Measurements from ENCODE around the gene LETM1. TPM values are rescaled to one million over a fixed set of nuclear protein-coding genes. Genes with fewer than 3 reads are reported as not detected.

LETM1 gene
- total and polyA plus RNA-seq, 2 donors (not counting 3 experiments of a cell fraction or from before 2014, with no cell fraction given): 25.6 to 62.5 TPM

DNA sequence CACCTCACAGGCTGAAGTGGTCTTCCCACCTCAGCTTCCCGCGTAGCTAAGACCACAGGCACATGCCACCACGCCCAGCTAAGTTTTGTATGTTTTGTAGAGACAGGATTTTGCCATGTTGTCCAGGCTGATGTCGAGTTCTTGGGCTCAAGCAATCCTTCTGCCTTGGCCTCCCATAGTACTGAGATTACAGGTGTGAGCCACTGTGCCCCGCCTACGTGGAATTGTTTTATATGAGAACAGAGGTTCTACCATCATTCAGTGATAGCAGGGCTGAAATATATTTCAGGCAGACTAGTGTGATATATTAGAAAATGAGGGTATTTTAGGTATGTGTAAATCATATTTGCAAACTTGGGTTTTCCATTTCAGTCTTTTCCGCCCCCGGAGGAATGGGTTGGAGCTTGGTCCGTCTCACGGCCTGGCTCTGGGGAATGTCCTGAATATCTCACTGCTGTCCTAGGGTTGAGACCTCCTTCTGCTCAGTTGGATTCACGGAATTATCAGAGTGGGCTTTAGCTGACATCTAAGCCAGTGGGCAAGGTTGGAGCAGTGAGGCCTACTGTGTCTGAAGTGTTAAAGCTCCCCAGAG, 35.1 kb upstream of the LETM1 start:
- CTCF ChIA-PET: no interaction called here
- DNase-seq (ENCODE audit: low read depth, low spot score): no peak

DNA sequence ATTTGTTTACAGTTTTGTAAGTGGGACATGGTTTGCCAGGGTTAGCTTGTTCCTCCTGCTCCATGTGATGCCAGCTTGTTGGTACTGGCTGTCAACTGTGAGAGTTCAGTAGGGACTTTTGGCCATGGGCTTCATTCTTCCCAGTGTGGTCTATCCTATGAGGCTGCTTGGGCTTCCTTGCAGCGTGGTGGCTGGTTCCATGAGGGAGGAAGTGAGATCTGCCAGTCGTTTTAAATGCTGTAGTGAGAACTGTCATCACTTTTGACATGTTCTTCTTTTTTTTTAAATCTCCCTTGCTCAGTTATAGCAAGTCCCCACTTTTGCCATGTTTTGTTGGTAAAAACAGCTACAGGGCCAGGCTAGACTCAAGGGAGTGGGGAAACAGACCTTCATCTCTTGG, 31.1 kb upstream of the LETM1 start:
- Histone ChIP-seq H3K27ac (ENCODE audit: insufficient read depth, low read depth, low read length) (no peak overlapping the region), H3K9me3 (replicated peaks; ENCODE audit: control insufficient read depth, insufficient read depth, low read length) (no peaks in the 10 kb centered on the region), H3K27me3 (ENCODE audit: control insufficient read depth in 2 of 2, insufficient read depth in 2 of 2, low read length in 2 of 2) (no peaks in the 10 kb centered on the region), H3K4me1 (ENCODE audit: control insufficient read depth, extremely low read depth, insufficient read depth, low read length) (no peaks in the 10 kb centered on the region), H2AFZ (ENCODE audit: low read depth, low read length) (no peak overlapping the region), H3K79me2 (ENCODE audit: control insufficient read depth, insufficient read depth, low read length) (peaks cover 99% of the 10 kb centered on the region), H3K36me3 (ENCODE audit: control insufficient read depth in 2 of 2, extremely low read depth in 1 of 2, insufficient read depth in 2 of 2, low read length in 2 of 2) (no peaks in the 10 kb centered on the region), H3K4me2 (ENCODE audit: insufficient read depth, low read length) (no peak overlapping the region), H4K20me1 (replicated peaks; ENCODE audit: control insufficient read depth, extremely low read depth, insufficient read depth, low read length) (no peaks in the 10 kb centered on the region), H3K9ac (replicated peaks; ENCODE audit: extremely low read depth, insufficient read depth, low read length) (no peak overlapping the region), H3K4me3 (replicated peaks in 1 of 3; ENCODE audit: insufficient read depth in 1 of 3, low read depth in 1 of 3, low read length in 3 of 3) (no peak overlapping the region), H3K9me1 (replicated peaks; ENCODE audit: control insufficient read depth, extremely low read depth, insufficient read depth, low read length) (no peaks in the 10 kb centered on the region)
- CTCF ChIA-PET: interaction anchor here (1.9 to 3.3 kb wide), 3 partner anchors 12 to 13 kb away, joined by 8 to 13 read pairs (median 9); no protein-coding TSS in a partner anchor
- FAIRE-seq: no peak
- intact Hi-C loops (cut with micrococcal nuclease) (no loop called here), dilution Hi-C loops (cut with MboI; ENCODE audit: extremely low pct_ligation_motif_present, low sequenced_read_pairs) (no loop called here)
- DNase-seq (ENCODE audit: low read depth, low spot score): no peak
- TF ChIP-seq CTCF (IDR thresholded peaks at IDR 0.05; ENCODE audit: extremely low read depth in 1 of 2, insufficient read depth in 1 of 2, low read depth in 1 of 2, low read length in 2 of 2) (no peak), MAX (IDR thresholded peaks at IDR 0.05; ENCODE audit: insufficient read depth, insufficient read length) (no peak), POLR2A (IDR thresholded peaks at IDR 0.05; ENCODE audit: low read depth, low read length) (no peak), POLR2AphosphoS5 (IDR thresholded peaks at IDR 0.05; ENCODE audit: insufficient read depth, low read depth, low read length) (no peak), JUN (IDR thresholded peaks at IDR 0.05; ENCODE audit: borderline replicate concordance, insufficient read depth, insufficient read length, low read depth) (no peak), MYC (IDR thresholded peaks at IDR 0.05; ENCODE audit: low read depth, low read length) (no peak), GATA2 (IDR thresholded peaks at IDR 0.05; ENCODE audit: insufficient read depth, insufficient read length, low read depth, low read length) (no peak), FOS (IDR thresholded peaks at IDR 0.05; ENCODE audit: borderline replicate concordance, insufficient read depth, low read length) (no peak), EZH2 (IDR thresholded peaks at IDR 0.05; ENCODE audit: borderline replicate concordance, low read depth, low read length, severe bottlenecking) (no peak)
- no TSS peak for BruUV-seq (replicated peaks)
- POLR2A ChIA-PET: no interaction called here

More for the DNA sequence above, 35.1 kb upstream of the LETM1 start:
- Histone ChIP-seq H4K20me1 (replicated peaks; ENCODE audit: control insufficient read depth, extremely low read depth, insufficient read depth, low read length) (no peaks in the 10 kb centered on the region), H3K27ac (ENCODE audit: insufficient read depth, low read depth, low read length) (no peak overlapping the region), H3K4me1 (ENCODE audit: control insufficient read depth, extremely low read depth, insufficient read depth, low read length) (peaks cover 5% of the 10 kb centered on the region), H3K4me3 (replicated peaks in 1 of 3; ENCODE audit: insufficient read depth in 1 of 3, low read depth in 1 of 3, low read length in 3 of 3) (no peak overlapping the region), H3K79me2 (ENCODE audit: control insufficient read depth, insufficient read depth, low read length) (peaks cover 99% of the 10 kb centered on the region), H2AFZ (ENCODE audit: low read depth, low read length) (no peak overlapping the region), H3K9me1 (replicated peaks; ENCODE audit: control insufficient read depth, extremely low read depth, insufficient read depth, low read length) (no peaks in the 10 kb centered on the region), H3K27me3 (ENCODE audit: control insufficient read depth in 2 of 2, insufficient read depth in 2 of 2, low read length in 2 of 2) (no peaks in the 10 kb centered on the region), H3K36me3 (ENCODE audit: control insufficient read depth in 2 of 2, extremely low read depth in 1 of 2, insufficient read depth in 2 of 2, low read length in 2 of 2) (peaks cover 0 to 2% of the 10 kb centered on the region in 2 experiments), H3K9me3 (replicated peaks; ENCODE audit: control insufficient read depth, insufficient read depth, low read length) (no peaks in the 10 kb centered on the region), H3K9ac (replicated peaks; ENCODE audit: extremely low read depth, insufficient read depth, low read length) (no peak overlapping the region), H3K4me2 (ENCODE audit: insufficient read depth, low read length) (no peak overlapping the region)
- intact Hi-C loops (cut with micrococcal nuclease): no loop called here
- no TSS peak for BruUV-seq (replicated peaks)
- POLR2A ChIA-PET: no interaction called here
- TF ChIP-seq FOS (IDR thresholded peaks at IDR 0.05; ENCODE audit: borderline replicate concordance, insufficient read depth, low read length) (no peak), POLR2A (IDR thresholded peaks at IDR 0.05; ENCODE audit: low read depth, low read length) (no peak), GATA2 (IDR thresholded peaks at IDR 0.05; ENCODE audit: insufficient read depth, insufficient read length, low read depth, low read length) (no peak), MAX (IDR thresholded peaks at IDR 0.05; ENCODE audit: insufficient read depth, insufficient read length) (no peak), POLR2AphosphoS5 (IDR thresholded peaks at IDR 0.05; ENCODE audit: insufficient read depth, low read depth, low read length) (no peak)
- dilution Hi-C loops (cut with MboI; ENCODE audit: extremely low pct_ligation_motif_present, low sequenced_read_pairs): no loop called here
- no peak for FAIRE-seq

Data from endothelial cell of umbilical vein (primary cell).